ENCODE results near the gene KIZ.

DNA sequence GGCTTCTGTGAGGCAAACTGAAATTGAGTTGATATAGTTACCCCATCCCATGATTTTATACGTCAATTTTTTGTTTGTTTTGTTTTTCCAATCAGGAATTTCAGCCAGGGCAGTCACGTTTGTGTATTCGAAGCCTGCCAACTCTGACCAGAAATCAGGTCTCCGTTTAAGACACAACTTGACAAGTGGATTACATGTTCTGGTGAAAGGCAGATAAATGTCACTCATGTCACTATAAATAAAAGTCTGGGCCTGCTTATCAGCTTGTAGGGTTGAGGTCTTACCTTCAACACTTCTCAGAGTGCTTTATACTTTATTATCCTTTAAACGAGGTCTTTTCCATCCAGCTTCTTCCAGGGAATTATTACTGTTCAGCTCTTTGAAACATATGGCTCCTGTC is 168.9 kb downstream of the KIZ start:
- TF ChIP-seq, protein P1, sequence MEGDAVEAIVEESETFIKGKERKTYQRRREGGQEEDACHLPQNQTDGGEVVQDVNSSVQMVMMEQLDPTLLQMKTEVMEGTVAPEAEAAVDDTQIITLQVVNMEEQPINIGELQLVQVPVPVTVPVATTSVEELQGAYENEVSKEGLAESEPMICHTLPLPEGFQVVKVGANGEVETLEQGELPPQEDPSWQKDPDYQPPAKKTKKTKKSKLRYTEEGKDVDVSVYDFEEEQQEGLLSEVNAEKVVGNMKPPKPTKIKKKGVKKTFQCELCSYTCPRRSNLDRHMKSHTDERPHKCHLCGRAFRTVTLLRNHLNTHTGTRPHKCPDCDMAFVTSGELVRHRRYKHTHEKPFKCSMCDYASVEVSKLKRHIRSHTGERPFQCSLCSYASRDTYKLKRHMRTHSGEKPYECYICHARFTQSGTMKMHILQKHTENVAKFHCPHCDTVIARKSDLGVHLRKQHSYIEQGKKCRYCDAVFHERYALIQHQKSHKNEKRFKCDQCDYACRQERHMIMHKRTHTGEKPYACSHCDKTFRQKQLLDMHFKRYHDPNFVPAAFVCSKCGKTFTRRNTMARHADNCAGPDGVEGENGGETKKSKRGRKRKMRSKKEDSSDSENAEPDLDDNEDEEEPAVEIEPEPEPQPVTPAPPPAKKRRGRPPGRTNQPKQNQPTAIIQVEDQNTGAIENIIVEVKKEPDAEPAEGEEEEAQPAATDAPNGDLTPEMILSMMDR (IDR thresholded peaks at IDR 0.05; ENCODE audit: low read depth, low read length): no peak
- TF ChIP-seq POLR2A (IDR thresholded peaks at IDR 0.05; ENCODE audit: extremely low read depth, insufficient read length) (no peak), MYC (IDR thresholded peaks at IDR 0.05; ENCODE audit: low read depth, low read length) (no peak)
- TF ChIP-seq, protein P2, sequence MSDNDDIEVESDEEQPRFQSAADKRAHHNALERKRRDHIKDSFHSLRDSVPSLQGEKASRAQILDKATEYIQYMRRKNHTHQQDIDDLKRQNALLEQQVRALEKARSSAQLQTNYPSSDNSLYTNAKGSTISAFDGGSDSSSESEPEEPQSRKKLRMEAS (IDR thresholded peaks at IDR 0.05; ENCODE audit: low read depth, low read length): no peak

All from NB4 (cell line).